ENCODE data around the gene PIGN. TPM values are rescaled to one million over a fixed set of nuclear protein-coding genes. Genes with fewer than 3 reads are reported as not detected.

Gene PIGN
- total RNA-seq, 2 experiments from 2014 or later, result 24.9 to 28.1 TPM

DNA sequence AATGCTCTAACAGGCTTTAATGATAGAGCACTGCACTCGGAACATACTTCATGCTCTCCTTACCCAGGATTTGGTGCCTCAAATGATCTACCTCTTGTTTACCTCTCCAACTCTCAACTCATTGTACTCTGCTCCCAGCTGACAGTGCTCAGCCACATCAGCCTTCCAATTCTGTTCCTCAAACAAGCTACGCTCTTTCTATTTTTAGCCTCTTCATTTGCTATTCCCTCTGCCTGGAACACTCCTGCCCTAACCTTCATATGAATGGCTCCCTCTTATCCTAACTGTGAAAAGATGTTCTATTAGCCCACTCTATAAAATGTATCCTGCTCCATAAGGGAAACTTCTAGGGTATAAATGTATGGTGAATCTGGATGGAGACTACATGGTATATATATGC is 42.5 kb downstream of the PIGN start:
- Mint-ChIP-seq H3K36me3 (ENCODE audit: low read depth) (peaks cover 4% of the 10 kb centered on the region), H3K27me3 (no peaks in the 10 kb centered on the region), H3K4me3 (no peak overlapping the region), H3K4me1 (ENCODE audit: low read depth) (no peaks in the 10 kb centered on the region), H3K27ac (no peak overlapping the region), H3K9me3 (no peaks in the 10 kb centered on the region)
- TF ChIP-seq, protein P1, sequence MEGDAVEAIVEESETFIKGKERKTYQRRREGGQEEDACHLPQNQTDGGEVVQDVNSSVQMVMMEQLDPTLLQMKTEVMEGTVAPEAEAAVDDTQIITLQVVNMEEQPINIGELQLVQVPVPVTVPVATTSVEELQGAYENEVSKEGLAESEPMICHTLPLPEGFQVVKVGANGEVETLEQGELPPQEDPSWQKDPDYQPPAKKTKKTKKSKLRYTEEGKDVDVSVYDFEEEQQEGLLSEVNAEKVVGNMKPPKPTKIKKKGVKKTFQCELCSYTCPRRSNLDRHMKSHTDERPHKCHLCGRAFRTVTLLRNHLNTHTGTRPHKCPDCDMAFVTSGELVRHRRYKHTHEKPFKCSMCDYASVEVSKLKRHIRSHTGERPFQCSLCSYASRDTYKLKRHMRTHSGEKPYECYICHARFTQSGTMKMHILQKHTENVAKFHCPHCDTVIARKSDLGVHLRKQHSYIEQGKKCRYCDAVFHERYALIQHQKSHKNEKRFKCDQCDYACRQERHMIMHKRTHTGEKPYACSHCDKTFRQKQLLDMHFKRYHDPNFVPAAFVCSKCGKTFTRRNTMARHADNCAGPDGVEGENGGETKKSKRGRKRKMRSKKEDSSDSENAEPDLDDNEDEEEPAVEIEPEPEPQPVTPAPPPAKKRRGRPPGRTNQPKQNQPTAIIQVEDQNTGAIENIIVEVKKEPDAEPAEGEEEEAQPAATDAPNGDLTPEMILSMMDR (IDR thresholded peaks at IDR 0.05), result no peak
- ChIA-PET CTCF (interaction anchor here (1.5 to 2.8 kb wide), 3 partner anchors 11 to 563 kb away, joined by 5 to 11 read pairs (median 6); no protein-coding TSS in a partner anchor), POLR2A (interaction anchor here (1.1 kb wide), 1 partner anchor 135 kb away, joined by 3 read pairs; no protein-coding TSS in a partner anchor)
- ATAC-seq (no peak), DNase-seq (no peak)
- intact Hi-C loops (cut with micrococcal nuclease), result no loop called here

DNA sequence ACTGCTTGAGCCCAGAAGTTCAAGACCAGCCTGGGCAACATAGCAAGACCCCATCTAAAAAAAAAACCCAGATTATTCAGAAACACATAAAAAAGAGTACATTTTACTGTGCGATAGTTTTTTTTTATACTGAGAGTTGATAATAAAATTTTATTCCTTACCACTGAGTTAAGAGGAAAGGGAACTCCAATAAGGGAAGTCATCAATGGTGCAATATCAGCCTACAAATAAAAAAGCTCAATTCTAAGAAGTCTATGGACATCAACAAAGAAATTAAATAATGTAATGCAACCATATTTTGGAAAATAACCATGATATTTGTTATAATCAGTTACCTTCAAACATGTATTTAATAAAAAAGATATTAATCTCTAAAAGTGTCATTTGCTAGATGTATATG is 46.6 kb downstream of the PIGN start:
- ATAC-seq (no peak), DNase-seq (no peak)
- Mint-ChIP-seq H3K27me3 (no peaks in the 10 kb centered on the region), H3K4me3 (no peak overlapping the region), H3K27ac (no peak overlapping the region), H3K9me3 (no peaks in the 10 kb centered on the region), H3K4me1 (ENCODE audit: low read depth) (no peaks in the 10 kb centered on the region), H3K36me3 (ENCODE audit: low read depth) (peaks cover 7% of the 10 kb centered on the region)
- TF ChIP-seq, protein P1 (IDR thresholded peaks at IDR 0.05), result no peak
- ChIA-PET POLR2A (no interaction called here), CTCF (interaction anchor here (3.2 kb wide), 1 partner anchor 9 kb away, joined by 15 read pairs; no protein-coding TSS in a partner anchor)
- intact Hi-C loops (cut with micrococcal nuclease), result no loop called here

DNA sequence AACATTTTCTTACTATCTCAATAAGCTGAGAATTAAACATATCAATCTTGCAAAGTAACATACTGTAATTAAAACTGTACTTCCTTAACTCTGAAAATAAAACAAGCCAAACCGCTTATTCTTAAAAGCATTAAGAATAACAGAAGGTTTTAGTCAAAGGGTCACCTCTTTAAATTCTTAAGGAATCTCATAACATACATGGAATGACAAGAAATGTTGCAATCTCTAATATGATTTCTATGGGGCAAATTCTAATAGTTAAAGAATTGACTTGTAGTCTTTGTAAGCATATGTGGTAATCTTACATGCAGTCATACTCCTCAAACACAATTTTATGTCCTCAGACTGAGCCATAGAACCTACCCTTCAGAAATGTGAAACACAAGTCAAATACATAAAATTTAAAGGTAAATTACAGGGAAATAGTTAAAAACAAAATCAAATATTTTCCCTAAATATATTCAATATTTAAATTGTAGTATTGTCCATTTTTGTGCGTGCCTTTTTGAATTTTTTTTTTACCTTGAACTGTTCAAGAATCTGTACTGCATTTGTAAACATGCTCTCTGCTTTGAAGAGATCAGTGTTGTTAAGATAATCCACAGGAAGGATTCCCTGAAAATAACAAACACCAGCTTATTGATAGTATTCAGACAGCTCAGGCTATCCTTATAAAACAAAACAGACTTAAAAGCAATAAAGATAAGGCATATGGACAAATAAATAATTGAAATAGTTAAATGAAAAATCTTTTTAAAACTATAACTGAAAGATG is 48.2 kb downstream of the PIGN start:
- POLR2A ChIA-PET, result interaction anchor here (0.6 kb wide), 1 partner anchor 123 kb away, joined by 3 read pairs; no protein-coding TSS in a partner anchor
- intact Hi-C loops (cut with micrococcal nuclease), result loop anchor here (10.0 kb wide), 1 partner anchor 244 kb away; the partner anchor contains the start of gene RNF152
- Mint-ChIP-seq H3K4me3 (no peak overlapping the region), H3K27me3 (no peaks in the 10 kb centered on the region), H3K36me3 (ENCODE audit: low read depth) (peaks cover 5% of the 10 kb centered on the region), H3K4me1 (ENCODE audit: low read depth) (no peaks in the 10 kb centered on the region), H3K27ac (no peak overlapping the region), H3K9me3 (no peaks in the 10 kb centered on the region)
- ATAC-seq, result no peak
- TF ChIP-seq, protein P1 (IDR thresholded peaks at IDR 0.05), result no peak
- no peak for DNase-seq
- CTCF ChIA-PET, result interaction anchor here (1.0 to 3.2 kb wide), 2 partner anchors 8 to 110 kb away, joined by 4 to 15 read pairs; no protein-coding TSS in a partner anchor

DNA sequence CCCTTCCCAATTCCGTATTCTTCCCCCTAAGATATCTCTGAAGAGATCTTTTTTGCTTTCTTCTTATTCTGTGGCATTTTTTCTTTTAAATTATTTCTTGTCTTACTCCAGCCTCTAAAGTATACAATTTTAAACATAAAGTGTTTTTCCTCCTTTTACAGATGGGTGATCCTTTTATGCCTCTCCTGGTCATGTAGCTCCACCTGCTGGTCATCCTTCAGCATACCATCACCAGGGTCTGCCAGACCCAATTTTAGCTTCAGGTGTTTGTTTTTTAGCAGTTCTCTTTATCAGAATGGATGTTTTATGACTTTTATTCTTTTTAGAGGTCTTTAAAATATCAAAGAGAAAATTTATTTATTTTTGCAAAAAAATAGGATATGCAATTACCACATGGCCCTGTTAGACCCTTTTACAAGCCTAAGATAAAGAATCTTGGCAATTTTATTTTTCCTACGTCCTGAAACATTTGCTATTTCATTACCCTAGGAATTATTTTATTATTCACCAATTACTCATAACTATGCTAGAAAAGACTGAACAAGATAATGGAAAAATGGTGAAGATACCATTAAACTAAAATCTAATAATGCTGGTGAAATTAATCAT is 55.5 kb downstream of the PIGN start:
- Mint-ChIP-seq H3K4me1 (ENCODE audit: low read depth) (no peaks in the 10 kb centered on the region), H3K36me3 (ENCODE audit: low read depth) (peaks cover 2% of the 10 kb centered on the region), H3K27me3 (no peaks in the 10 kb centered on the region), H3K27ac (no peak overlapping the region), H3K9me3 (no peaks in the 10 kb centered on the region), H3K4me3 (no peak overlapping the region)
- CTCF ChIA-PET, result interaction anchor here (0.6 to 3.2 kb wide), 39 partner anchors 9 to 558 kb away, joined by 3 to 24 read pairs (median 4); no protein-coding TSS in a partner anchor
- ATAC-seq (peak; percentile 45), DNase-seq (peak; percentile 64)
- intact Hi-C loops (cut with micrococcal nuclease), result loop anchor here (5.0 to 10.0 kb wide), 3 partner anchors 237 to 549 kb away; partner anchors contain the start of gene RNF152
- POLR2A ChIA-PET, result interaction anchor here (0.7 kb wide), 1 partner anchor 13 kb away, joined by 4 read pairs; no protein-coding TSS in a partner anchor
- TF ChIP-seq, protein P1 (IDR thresholded peaks at IDR 0.05), result peak; percentile 97

All from activated CD8-positive, alpha-beta T cell treated with anti-CD3 and anti-CD28 coated beads for 36 hours (primary cell).